A549 (cell line): ENCODE results near the gene MATN3. TPM values are rescaled to one million over a fixed set of nuclear protein-coding genes. Genes with fewer than 3 reads are reported as not detected.
A peak's percentile ranks its signal among the peaks of the same experiment; 100 is the strongest.

Experiments used
- ATAC-seq, 2 experiments: fragments of 200-7000 bp in 1 of 2; fragments of >200 bp in 1 of 2; cut with Nextera tagmentation in 1 of 2; cut with Tn5 transposase in 1 of 2; 3 replicates each; pipeline versions ENCODE4 v1.8.0 to v1.9.1; 2018 to 2020; ENCODE audit warnings: mild to moderate bottlenecking in 1 of 2, moderate library complexity in 1 of 2
- CTCF ChIA-PET: fragments of 300-600 bp; sonication (Branson Sonifier 250); formaldehyde crosslinking; extraction: SDS; loops from one replicate; lab custom pipeline; 2021; ENCODE audit warnings: antibody characterized with exemption, inconsistent platforms; lab: Yijun Ruan, JAX
- POLR2A ChIA-PET: fragments of 350-600 bp; formaldehyde crosslinking; extraction: SDS; loops from one replicate; lab custom pipeline; 2021; ENCODE audit warnings: antibody characterized with exemption, inconsistent platforms; lab: Yijun Ruan, JAX
- DNase-seq, 2 experiments: peaks; one replicate each; pipeline versions ENCODE4 v3.0.0 to v3.0.0-alpha.2; 2011 to 2016; ENCODE audit warnings: low read depth in 1 of 2, low spot score in 1 of 2
- FAIRE-seq: peaks from 2 replicates; lab custom pipeline; 2011; peaks lifted over from hg19 to GRCh38; lab: Jason Lieb, UNC
- H3K27ac ChIP-seq, 2 experiments: fragments of >200 bp; sonication (Bioruptor Twin); formaldehyde crosslinking; 3 replicates each; pipeline ENCODE4 v1.5.1; 2016 to 2017
- H3K4me1 ChIP-seq: fragments of >200 bp; sonication (Bioruptor Twin); formaldehyde crosslinking; 3 replicates; pipeline ENCODE4 v1.6.1; 2016
- H3K4me2 ChIP-seq: fragments of >200 bp; sonication (Bioruptor Twin); formaldehyde crosslinking; 3 replicates; pipeline ENCODE4 v1.6.1; 2016
- H3K4me3 ChIP-seq: fragments of >200 bp; sonication (Bioruptor Twin); formaldehyde crosslinking; 3 replicates; pipeline ENCODE4 v1.5.1; 2016
- H3K9me3 ChIP-seq: fragments of >200 bp; sonication (Bioruptor Twin); formaldehyde crosslinking; 3 replicates; pipeline ENCODE4 v1.6.1; 2016
- BCL3 ChIP-seq: fragments of >200 bp; sonication (Bioruptor Twin); formaldehyde crosslinking; IDR thresholded peaks from 3 replicates; pipeline ENCODE4 v1.6.1; 2016
- BHLHE40 ChIP-seq: IDR thresholded peaks from 2 replicates; pipeline ENCODE4 v1.6.1; 2012; ENCODE audit warnings: low read depth, low read length, inconsistent platforms
- CHD2 ChIP-seq: fragments of 150-350 bp; IDR thresholded peaks from 2 replicates; pipeline ENCODE4 v1.6.1; 2014; ENCODE audit warnings: low read length; ENCODE audit not compliant: partially characterized antibody
- CHD4 ChIP-seq: fragments of 200-600 bp; sonication (generic); IDR thresholded peaks from 2 replicates; pipeline ENCODE4 v1.6.1; 2016; ENCODE audit warnings: antibody characterized with exemption, mild to moderate bottlenecking, borderline replicate concordance
- EHMT2 ChIP-seq: fragments of 200-600 bp; sonication (generic); IDR thresholded peaks from 2 replicates; pipeline ENCODE4 v1.6.1; 2016; ENCODE audit warnings: antibody characterized with exemption, low read depth, mild to moderate bottlenecking, moderate library complexity
- EP300 ChIP-seq, 2 experiments: fragments of >200 bp; sonication (Bioruptor Twin); formaldehyde crosslinking; IDR thresholded peaks; 2 replicates in 1 of 2; 3 replicates in 1 of 2; pipeline ENCODE4 v1.6.1; 2016 to 2017
- FOSB ChIP-seq: fragments of 250-450 bp; sonication (Bioruptor Pico); IDR thresholded peaks from 2 replicates; pipeline ENCODE4 v1.5.0; 2020; ENCODE audit warnings: mild to moderate bottlenecking, moderate library complexity
- FOXS1 ChIP-seq: fragments of 250-450 bp; sonication (Bioruptor Pico); IDR thresholded peaks from 2 replicates; pipeline ENCODE4 v1.5.0; 2020; ENCODE audit warnings: mild to moderate bottlenecking, moderate library complexity
- JUNB ChIP-seq: fragments of >200 bp; sonication (Bioruptor Twin); formaldehyde crosslinking; IDR thresholded peaks from 2 replicates; pipeline ENCODE4 v1.6.1; 2016
- KDM5A ChIP-seq: fragments of 200-600 bp; sonication (generic); IDR thresholded peaks from 2 replicates; pipeline ENCODE4 v1.6.1; 2016; ENCODE audit warnings: antibody characterized with exemption, mild to moderate bottlenecking
- MAZ ChIP-seq: fragments of 150-350 bp; IDR thresholded peaks from 2 replicates; pipeline ENCODE4 v1.6.1; 2014; ENCODE audit warnings: antibody characterized with exemption, low read depth, low read length, borderline replicate concordance
- NFE2L2 ChIP-seq: fragments of 150-350 bp; conservative IDR thresholded peaks from 2 replicates; pipeline ENCODE4 v1.6.1; 2014; ENCODE audit warnings: low read length
- NPAS2 ChIP-seq: fragments of 250-450 bp; sonication (Bioruptor Pico); IDR thresholded peaks from 2 replicates; pipeline ENCODE4 v1.8.0; 2022; ENCODE audit warnings: mild to moderate bottlenecking, moderate library complexity, borderline replicate concordance
- PBX3 ChIP-seq: IDR thresholded peaks from 2 replicates; pipeline ENCODE4 v1.6.1; 2012
- PHF8 ChIP-seq: fragments of 200-600 bp; sonication (generic); IDR thresholded peaks from 2 replicates; pipeline ENCODE4 v1.6.1; 2016; ENCODE audit warnings: low read depth, mild to moderate bottlenecking, antibody characterized with exemption, moderate library complexity, borderline replicate concordance
- RNF2 ChIP-seq: fragments of 200-600 bp; sonication (generic); IDR thresholded peaks from 2 replicates; pipeline ENCODE4 v1.6.1; 2016; ENCODE audit warnings: low read depth, mild to moderate bottlenecking, antibody characterized with exemption, moderate library complexity, borderline replicate concordance
- SREBF2 ChIP-seq: fragments of 450-650 bp; IDR thresholded peaks from 2 replicates; pipeline ENCODE4 v1.6.1; 2014; ENCODE audit warnings: mild to moderate bottlenecking, moderate library complexity
- ZFP36 ChIP-seq: fragments of 450-650 bp; IDR thresholded peaks from 2 replicates; pipeline ENCODE4 v1.6.1; 2014; ENCODE audit warnings: borderline replicate concordance; ENCODE audit not compliant: partially characterized antibody
- ZNF302 ChIP-seq: fragments of 250-450 bp; sonication (Bioruptor Pico); IDR thresholded peaks from 2 replicates; pipeline ENCODE4 v1.9.0; 2021; ENCODE audit warnings: inconsistent platforms, mild to moderate bottlenecking, moderate library complexity
- WGBS: methylation state at CpG from one replicate; pipeline ENCODE4 v1.1.6; 2017; ENCODE audit errors: missing lambda C conversion rate; 5-methylcytosine and 5-hydroxymethylcytosine counted together
- polyA plus RNA-seq, 4 experiments: library from polyadenylated mRNA; depleted of rRNA in 3 of 4; stranded (reverse); fragments of >200 nt; fragmentation: RNase III in 1 of 4; extraction: RNeasy Plus Mini Kit Qiagen cat#74134 plus additional on column Dnase treatment in 1 of 4; gene quantifications; 2 replicates in 3 of 4; 3 replicates in 1 of 4; pipeline ENCODE4 v1.2.3, GENCODE V29; 2011 to 2017
- TF ChIP-seq, protein P1 (sequence below): IDR thresholded peaks from 2 replicates; pipeline ENCODE4 v1.6.1; 2012; ENCODE audit warnings: low read depth, borderline replicate concordance
- TF ChIP-seq, protein P2 (sequence below): fragments of 150-350 bp; IDR thresholded peaks from 2 replicates; pipeline ENCODE4 v1.6.1; 2014; ENCODE audit warnings: low read depth, mild to moderate bottlenecking, low read length

The MATN3 gene
- polyA plus RNA-seq, 2 of the 4 experiments (the other 2 are of a cell fraction) = 14.2 to 16.8 TPM

DNA sequence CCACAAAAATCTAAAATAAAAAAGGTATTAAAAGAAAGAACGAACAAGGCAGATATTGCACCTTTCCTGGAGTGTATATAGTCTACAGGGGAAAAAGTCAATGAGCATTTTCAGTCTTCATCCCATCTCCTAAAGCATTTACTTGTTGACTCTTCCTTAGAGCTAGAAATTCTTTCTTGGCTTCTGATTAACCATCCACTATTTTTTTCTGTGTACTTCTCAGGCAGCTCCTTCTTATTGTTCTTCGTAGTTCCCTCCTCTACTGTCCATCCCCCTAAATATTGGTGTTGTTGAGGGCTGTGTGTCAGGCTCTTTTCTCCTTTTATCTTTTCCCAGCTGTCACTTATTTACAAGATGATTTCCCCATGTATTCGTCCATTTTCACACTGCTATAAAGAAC is 42.5 kb upstream of the MATN3 start:
- Histone ChIP-seq H3K9me3 (no peaks in the 10 kb centered on the region), H3K4me1 (peaks cover 9% of the 10 kb centered on the region), H3K27ac (no peak overlapping the region), H3K4me2 (peak overlapping the region; percentile 6; the same call in 1 of the 3 replicates)
- POLR2A ChIA-PET = no interaction called here
- 61% methylated on average over 3 of the region's 3 CpGs for WGBS
- FAIRE-seq (no peak), ATAC-seq (no peak)
- TF ChIP-seq, protein P1, sequence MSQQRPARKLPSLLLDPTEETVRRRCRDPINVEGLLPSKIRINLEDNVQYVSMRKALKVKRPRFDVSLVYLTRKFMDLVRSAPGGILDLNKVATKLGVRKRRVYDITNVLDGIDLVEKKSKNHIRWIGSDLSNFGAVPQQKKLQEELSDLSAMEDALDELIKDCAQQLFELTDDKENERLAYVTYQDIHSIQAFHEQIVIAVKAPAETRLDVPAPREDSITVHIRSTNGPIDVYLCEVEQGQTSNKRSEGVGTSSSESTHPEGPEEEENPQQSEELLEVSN = no peak
- TF ChIP-seq BCL3 (no peak), ZFP36 (no peak), RNF2 (no peak), FOXS1 (CRISPR knock-in tag) (no peak), KDM5A (no peak), EHMT2 (no peak), FOSB (no peak), MAZ (no peak), SREBF2 (no peak), CHD4 (no peak), ZNF302 (CRISPR knock-in tag) (no peak), EP300 (IDR thresholded peaks at IDR 0.05) (no peak), NPAS2 (CRISPR knock-in tag) (no peak), PHF8 (no peak)
- TF ChIP-seq, all 56 proteins: peak for 0
- CTCF ChIA-PET = interaction anchor here (0.7 to 2.8 kb wide), 8 partner anchors 11 to 171 kb away, joined by 3 to 13 read pairs (median 4); partner anchors contain the start of gene SDC1
- no peak overlapping the region for H3K4me3 ChIP-seq
- DNase-seq = no peak

- H3K4me1 ChIP-seq = peaks cover 17% of the 10 kb centered on the region
- POLR2A ChIA-PET = no interaction called here
- FAIRE-seq = no peak
- CTCF ChIA-PET = interaction anchor here (0.7 to 2.8 kb wide), 6 partner anchors 12 to 171 kb away, joined by 3 to 13 read pairs (median 4); partner anchors contain the start of gene SDC1
- H3K4me2 ChIP-seq = no peak overlapping the region
- no peaks in the 10 kb centered on the region for H3K9me3 ChIP-seq
- WGBS = 90% methylated on average over 6 of the region's 6 CpGs
- no peak for TF ChIP-seq ZFP36
- TF ChIP-seq PBX3 = no peak
- no peak for TF ChIP-seq JUNB
- no peak for TF ChIP-seq BHLHE40
- TF ChIP-seq, protein P2, sequence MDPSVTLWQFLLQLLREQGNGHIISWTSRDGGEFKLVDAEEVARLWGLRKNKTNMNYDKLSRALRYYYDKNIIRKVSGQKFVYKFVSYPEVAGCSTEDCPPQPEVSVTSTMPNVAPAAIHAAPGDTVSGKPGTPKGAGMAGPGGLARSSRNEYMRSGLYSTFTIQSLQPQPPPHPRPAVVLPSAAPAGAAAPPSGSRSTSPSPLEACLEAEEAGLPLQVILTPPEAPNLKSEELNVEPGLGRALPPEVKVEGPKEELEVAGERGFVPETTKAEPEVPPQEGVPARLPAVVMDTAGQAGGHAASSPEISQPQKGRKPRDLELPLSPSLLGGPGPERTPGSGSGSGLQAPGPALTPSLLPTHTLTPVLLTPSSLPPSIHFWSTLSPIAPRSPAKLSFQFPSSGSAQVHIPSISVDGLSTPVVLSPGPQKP = no peak
- no peak for TF ChIP-seq CHD2
- TF ChIP-seq NFE2L2 = no peak
- H3K27ac ChIP-seq = no peak overlapping the region
- H3K4me3 ChIP-seq = no peak overlapping the region
- DNase-seq = no peak
- no peak for ATAC-seq
These were observed 41.7 kb upstream of the MATN3 start for GRCh38 chr2:20054119-20054518.
